HEK293T (cell line): ENCODE data around the gene CNOT6.

Experiments used
- BHLHE40 ChIP-seq: fragments of 450-650 bp; IDR thresholded peaks from 2 replicates; pipeline ENCODE4 v1.6.1; 2016; ENCODE audit warnings: mild to moderate bottlenecking, moderate library complexity, borderline replicate concordance
- FOXK2 ChIP-seq: fragments of 450-650 bp; IDR thresholded peaks from 2 replicates; pipeline ENCODE4 v1.6.1; 2016; ENCODE audit warnings: mild to moderate bottlenecking
- SUZ12 ChIP-seq: fragments of 450-650 bp; IDR thresholded peaks from 2 replicates; pipeline ENCODE4 v1.6.1; 2016; ENCODE audit warnings: mild to moderate bottlenecking

GRCh38 chr5:180591311-180591887 is 97.2 kb downstream of the CNOT6 start, which contains the start of gene SCGB3A1:
- no peak for TF ChIP-seq BHLHE40
- no peak for TF ChIP-seq FOXK2
- no peak for TF ChIP-seq SUZ12
